HL-60/S4 treated with phorbol 12-myristate 13-acetate at 8.2 ng/mL for 4 days and 3 days (cell line): Measurements from ENCODE around the gene ZBTB46.

Source experiments
- in situ Hi-C: fragments of 300-500 bp; cut with MboI; formaldehyde crosslinking; loops from 2 replicates; pipeline ENCODE4 v1.15.0; 2022; ENCODE audit warnings: low sequenced_read_pairs

The ZBTB46 gene

GRCh38 chr20:63708301-63709148 is 122.5 kb downstream of the ZBTB46 start:
- in situ Hi-C loops: no loop called here

- in situ Hi-C loops: no loop called here
Measured at GRCh38 chr20:63707558-63708300, 123.3 kb downstream of the ZBTB46 start, which contains the start of the genes ARFRP1 and ZGPAT. Gene ARFRP1, minus strand, starts transcription at chr20:63707976. Its CDS starts 885 bp downstream, at chr20:63707091. Gene ZGPAT, plus strand, starts transcription at chr20:63708039. Its CDS starts 542 bp downstream, at chr20:63708581.

DNA sequence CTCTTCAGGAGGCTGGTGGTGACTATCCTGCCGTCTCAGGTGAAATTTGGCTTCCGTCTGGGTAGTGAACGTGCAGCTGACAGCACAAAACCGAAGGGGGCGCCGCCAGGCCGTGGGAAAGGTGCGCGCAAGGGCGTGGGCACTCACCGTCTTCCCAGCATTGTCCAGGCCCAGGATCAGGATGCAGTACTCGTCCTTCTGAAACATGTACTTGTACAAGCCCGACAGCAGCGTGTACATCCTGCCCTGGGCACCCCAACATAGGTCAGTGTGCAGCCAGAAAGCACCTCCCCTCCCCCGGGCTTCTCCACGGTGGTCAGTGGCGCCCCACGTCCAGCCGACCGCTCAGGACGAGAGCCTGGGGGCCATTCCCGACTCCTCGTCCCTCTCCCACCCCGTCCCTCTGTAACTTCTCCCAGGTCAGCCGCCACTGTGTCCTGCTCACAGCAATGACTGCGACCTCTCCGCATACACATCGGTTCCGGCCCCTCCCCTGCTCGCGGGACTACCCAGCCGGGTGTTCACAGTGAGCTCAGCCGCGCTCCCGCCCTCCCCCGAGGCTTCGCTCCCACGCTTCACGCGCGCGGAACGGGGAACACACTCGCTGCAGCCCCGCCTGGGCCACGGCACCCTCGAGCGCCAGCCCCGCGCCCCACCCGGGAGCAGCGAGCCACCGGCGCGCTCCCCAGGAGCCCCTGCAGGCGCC is 124.1 kb downstream of the ZBTB46 start:
- in situ Hi-C loops: no loop called here

DNA sequence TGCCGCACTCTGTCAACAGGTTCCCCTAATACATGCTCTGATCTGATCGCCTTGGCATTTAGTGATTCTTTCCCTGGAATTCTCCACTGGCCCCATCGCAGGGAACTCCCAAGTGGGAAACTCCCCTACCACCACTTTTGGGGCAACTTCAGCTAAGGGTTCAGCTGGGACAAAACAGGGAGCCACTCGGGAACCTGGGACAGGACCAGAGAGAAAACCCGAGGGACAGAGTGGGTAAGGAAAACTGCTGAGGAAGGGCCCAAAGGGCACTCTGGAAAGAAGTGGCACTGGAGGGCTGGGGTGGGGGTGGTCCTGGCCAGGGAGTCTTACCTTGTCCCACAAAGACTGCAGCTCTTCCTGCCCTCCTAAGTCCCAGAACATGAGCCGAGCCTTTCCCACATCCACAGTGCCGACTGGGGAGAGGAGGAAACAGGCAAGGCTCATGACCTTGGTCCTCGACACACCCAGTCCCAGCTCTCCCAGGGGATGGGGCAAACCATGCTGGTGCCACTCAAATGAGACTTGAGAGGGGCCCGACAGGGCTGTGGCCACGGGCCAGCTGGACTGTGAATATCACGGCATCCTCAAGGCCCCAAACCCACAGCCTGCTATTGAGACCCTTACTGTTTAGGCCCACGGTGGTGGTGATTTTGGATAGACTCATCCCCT is 124.9 kb downstream of the ZBTB46 start:
- in situ Hi-C loops: no loop called here

GRCh38 chr20:63705232-63706026 is 125.6 kb downstream of the ZBTB46 start:
- in situ Hi-C loops: no loop called here

- in situ Hi-C loops: no loop called here
Measured at GRCh38 chr20:63704749-63705117, 126.3 kb downstream of the ZBTB46 start.

GRCh38 chr20:63703976-63704748 is 126.9 kb downstream of the ZBTB46 start:
- in situ Hi-C loops: no loop called here

DNA sequence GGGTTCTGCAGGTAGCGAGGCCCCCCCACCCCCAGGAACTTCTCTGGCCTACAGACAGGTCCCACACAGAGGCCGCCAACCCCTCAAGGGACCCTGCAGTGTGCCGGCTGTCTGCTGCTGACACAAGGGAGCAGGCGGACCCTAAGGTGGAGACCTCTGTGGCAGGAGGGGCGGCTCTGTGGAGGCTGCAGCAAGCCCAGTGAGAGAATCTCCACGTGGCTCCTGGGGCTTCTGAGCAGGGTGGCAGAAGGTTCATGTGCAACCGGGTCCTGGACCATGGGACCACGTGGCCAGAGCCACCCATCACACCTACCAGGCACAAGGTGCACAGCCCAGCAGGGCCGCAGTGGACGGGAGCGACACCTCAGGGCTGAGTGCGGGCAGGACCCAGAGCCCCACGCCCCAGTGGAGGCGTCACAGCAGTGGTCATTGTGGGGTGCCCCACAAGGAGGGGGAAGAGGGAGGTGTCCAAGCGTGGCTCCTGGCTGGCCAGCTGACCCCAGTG is 127.5 kb downstream of the ZBTB46 start:
- in situ Hi-C loops: no loop called here

DNA sequence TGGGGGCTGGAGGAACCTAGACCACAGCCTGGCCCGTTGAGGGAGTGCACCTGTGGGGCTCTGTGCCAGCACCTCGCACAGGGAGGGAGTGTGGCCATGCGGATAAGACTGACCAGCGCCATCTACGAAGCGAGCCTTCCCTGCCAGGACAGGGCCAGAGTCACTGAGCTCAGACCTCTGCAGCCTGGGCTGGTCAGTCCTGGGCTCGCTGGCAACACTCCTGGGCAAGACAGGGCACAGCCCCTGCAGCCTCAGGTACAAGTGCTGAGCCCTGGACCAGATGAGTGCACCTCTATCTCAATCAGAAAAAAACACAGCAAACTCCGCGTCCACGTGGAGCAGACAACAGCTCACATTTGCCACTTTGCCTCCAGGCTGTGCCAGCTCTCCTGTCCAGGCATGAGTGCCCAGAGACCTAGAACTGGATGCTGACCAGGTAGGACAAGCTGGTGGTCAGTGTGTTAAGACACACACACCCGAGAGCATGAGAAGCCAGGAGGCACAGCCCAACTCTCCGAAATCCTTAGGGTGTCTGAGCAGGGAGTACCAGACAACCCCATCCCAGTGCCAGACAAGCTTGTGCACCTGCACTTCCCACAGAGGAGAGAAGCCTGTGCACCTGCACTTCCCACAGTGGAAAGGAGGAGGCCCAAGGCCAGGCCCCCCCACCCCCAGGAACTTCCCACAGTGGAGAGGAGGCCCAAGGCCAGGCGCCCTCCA is 128.2 kb downstream of the ZBTB46 start:
- in situ Hi-C loops: no loop called here

GRCh38 chr20:63702036-63702665 is 128.9 kb downstream of the ZBTB46 start:
- in situ Hi-C loops: no loop called here

GRCh38 chr20:63701329-63702035 is 129.6 kb downstream of the ZBTB46 start:
- in situ Hi-C loops: no loop called here

DNA sequence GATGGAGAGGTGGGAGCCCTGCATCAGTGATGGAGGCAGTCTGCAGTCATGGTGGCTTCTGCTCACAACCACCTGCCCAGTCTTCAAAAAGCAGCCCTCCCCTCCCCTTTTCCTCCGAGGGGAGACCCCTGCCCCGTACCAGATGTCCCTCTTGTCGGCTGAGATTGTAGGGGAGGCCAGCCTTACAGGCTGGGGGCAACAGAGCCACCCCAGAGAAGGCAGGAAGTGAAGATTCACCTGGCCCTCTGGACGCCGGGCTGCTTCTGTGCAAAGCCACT is 130.1 kb downstream of the ZBTB46 start:
- in situ Hi-C loops: no loop called here

GRCh38 chr20:63700199-63701050 is 130.6 kb downstream of the ZBTB46 start:
- in situ Hi-C loops: no loop called here

- in situ Hi-C loops: no loop called here
Measured at GRCh38 chr20:63699466-63700198, 131.4 kb downstream of the ZBTB46 start.

DNA sequence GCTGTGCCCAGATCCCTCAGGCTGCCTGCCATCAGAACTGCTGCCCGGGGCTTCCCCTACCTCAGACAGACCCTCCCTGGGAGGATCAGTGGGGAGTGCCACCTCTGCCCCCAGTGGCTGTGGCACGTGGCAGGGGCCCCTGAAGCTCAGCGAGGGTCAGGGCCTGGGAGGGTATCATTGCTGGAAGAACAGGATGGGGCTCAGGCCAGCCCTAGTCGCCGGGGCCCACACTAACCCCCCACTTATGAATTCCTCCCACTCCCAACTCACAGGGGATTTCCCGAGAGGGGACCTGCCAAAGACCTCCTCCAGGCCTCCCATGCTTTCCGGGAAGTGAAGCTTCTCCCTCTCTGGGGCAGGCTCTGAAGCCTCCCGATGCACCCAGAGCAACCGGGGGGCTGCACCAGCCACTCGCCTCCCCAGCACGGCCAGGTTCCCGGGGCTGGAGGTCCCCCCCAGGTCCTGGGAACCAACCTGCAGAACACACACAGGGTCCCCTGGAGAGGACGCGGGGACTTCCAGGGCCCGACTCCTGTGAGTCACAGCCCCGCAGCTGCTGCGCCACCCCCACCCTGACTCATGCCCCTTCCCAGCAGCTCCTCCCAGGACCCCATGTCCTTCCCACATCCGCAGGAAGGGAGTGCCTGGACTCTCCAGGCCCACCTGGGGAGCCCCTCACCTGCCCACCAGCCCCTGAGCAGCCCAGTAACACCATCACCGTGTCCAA is 132.2 kb downstream of the ZBTB46 start:
- in situ Hi-C loops: no loop called here
